ENCODE measurements around the gene NELFCD.

DNA sequence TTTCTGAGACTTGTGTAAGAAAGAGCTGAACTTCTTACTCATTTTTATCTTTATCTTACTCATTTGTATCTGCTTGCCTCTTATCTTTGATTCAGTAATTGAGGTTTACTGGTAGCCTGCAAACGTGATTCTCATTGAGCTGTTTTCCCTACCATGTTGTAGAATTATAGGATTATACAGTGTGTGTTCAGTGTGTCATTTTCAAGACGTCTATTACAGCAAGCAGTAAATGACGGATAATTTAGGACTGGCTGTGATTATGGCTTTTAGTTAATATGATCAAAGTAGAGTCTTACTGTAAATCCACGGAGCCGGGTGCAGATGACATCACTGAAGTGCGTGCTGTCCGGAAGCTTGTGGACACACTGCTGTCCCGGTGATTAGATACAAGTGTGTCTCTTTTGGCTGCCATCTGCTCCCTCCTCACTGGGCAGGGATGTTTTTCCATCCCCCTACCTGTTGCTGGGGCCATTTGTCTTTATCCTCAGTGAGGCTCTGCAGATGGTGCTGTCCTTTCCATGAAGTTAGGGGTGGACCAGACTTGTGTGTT is 6.0 kb downstream of the NELFCD start:
- TF ChIP-seq ZBTB7A (IDR thresholded peaks at IDR 0.05; ENCODE audit: borderline replicate concordance, control insufficient read depth, low read depth, low read length) (no peak), POLR2AphosphoS5 (IDR thresholded peaks at IDR 0.05; ENCODE audit: control insufficient read depth, insufficient read depth, low read depth, low read length) (no peak), CTCF (IDR thresholded peaks at IDR 0.05 in 2 of 3, conservative IDR thresholded peaks at IDR 0.05 in 1 of 3; ENCODE audit: insufficient read depth in 2 of 3, low read depth in 1 of 3, low read length in 3 of 3) (no peak), ZC3H8 (IDR thresholded peaks at IDR 0.05) (no peak)
